Ovary (tissue), 3 donors: ENCODE results near the gene ULBP3.

Source experiments
- CTCF ChIP-seq, 3 donors: fragments of 450-650 bp in 2 of 3; fragments of 200-600 bp in 1 of 3; IDR thresholded peaks; one replicate each; pipeline versions ENCODE4 v1.5.1 to v1.8.0; 2016 to 2022; ENCODE audit warnings: antibody characterized with exemption in 3 of 3, mild to moderate bottlenecking in 1 of 3
- EP300 ChIP-seq: sonication (generic); formaldehyde crosslinking; IDR thresholded peaks from one replicate; pipeline ENCODE4 v1.6.1; 2017; ENCODE audit warnings: antibody characterized with exemption
- POLR2A ChIP-seq: fragments of 450-650 bp; IDR thresholded peaks from one replicate; pipeline ENCODE4 v1.6.1; 2017; ENCODE audit warnings: antibody characterized with exemption, mild to moderate bottlenecking, moderate library complexity
- donor health status: DM: no; HTN: no; CAD: no.

GRCh38 chr6:150025201-150025917, 43.6 kb downstream of the ULBP3 start, which contains the start of gene RAET1L:
- TF ChIP-seq CTCF (IDR thresholded peaks at IDR 0.05) = no peak
- TF ChIP-seq POLR2A = no peak
- no peak for TF ChIP-seq EP300
